Activated T-helper 9 cell treated with anti-CD3 and anti-CD28 coated beads, Interleukin-2, amount 50 U/mL, for 16 hours (primary cell): Measurements from ENCODE around the gene PALLD.

ENCODE experiments used
- DNase-seq: peaks from one replicate; pipeline ENCODE4 v3.0.0-alpha.2; 2020; ENCODE audit warnings: low read depth

The PALLD gene

DNA sequence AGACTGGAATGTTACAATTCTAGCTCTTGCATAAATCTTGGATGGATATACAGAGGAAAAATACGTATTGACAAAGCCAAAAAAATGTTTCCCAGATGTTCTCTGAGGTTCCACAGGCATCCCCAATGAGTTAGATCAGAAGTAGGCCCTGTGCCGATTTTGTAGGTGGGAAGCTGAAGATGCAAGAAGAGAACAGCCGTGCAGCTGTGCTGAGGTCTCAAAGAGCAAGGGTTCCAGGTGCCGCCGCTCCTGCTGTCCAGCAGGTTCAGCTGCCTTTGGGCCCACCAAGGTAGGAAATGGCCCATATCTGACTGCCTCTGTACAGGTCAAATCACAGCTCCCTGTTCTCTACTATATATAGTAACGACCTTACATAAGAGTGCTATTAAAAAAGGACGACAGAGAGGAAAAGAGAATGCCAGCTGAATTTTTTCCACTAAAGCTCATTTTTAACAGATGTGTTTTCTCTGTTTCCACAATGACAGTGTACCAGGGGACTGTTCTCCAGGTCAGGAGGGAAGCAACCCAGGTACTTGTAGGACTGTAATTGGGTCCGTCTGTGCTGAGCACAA lies 357.6 kb downstream of the PALLD start:
- no peak for DNase-seq

DNA sequence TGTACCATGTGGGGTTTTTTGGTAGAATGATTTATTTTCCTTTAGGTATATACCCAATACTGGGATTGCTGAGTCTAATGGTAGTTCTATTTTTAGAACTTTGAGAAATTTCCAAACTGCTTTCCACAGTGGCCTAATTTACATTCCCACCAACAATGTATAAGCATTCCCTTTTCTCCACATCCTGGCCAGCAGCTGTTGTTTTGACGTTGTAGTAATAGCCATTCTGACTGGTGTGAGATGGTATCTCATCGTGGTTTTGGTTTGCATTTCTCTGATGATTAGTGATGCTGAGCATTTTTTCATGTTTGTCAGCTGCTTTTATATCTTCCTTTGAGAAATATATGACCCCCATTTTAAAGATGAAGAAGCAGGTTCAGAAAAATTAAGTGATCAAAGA lies 359.5 kb downstream of the PALLD start:
- no peak for DNase-seq

DNA sequence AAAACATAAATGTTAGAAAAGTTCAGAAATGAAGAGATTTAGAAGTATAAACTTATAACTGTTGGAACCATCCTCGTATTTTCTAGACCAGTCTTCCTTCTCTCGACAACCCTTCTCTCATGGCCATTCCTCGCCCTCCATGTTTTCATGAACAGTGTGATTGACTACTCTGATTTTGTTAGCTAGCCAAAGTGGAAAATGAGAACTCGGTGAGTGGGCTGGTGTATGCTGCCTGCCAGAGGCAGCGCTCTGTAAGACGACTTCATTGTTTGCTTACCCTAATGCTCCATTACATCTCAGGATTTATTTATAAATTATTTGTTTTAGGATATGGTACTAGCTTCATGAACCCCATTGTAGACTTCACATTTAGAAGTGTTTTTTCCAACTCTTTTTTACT lies 360.2 kb downstream of the PALLD start:
- DNase-seq: no peak

DNA sequence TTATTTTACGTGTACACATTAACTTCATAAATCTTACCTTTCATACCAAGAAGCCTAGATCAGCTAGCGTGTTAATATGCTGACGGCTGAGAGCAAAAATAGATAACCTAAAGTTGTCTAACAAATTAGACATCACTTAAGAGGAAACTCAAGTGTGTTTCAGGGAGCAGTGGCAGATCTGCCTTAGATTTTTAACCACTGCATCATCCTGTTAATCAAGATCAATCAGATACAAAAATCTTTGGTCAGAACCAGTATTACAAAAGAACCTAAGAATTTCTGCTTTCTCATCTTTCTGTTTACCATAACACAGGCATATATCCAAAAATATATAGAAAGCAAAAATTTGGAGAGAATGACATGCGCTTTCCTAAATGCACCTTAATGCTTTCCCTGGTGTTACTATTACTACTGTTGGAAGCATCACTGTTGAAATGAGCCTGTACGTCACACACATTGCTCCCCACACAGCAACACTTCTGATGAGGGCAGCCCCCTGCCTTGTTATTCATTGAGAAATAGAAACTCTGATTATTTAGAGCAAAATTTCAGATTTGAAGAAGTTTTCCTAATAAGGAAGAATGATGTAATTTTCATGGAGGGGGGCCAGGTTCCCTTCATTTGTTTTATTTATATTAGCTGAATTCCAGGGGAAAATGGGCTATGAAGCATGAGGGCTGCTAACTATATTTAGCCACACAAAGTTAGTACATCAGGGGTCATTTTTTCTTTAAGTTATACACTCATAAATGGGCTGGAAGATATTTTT lies 360.9 kb downstream of the PALLD start:
- no peak for DNase-seq

DNA sequence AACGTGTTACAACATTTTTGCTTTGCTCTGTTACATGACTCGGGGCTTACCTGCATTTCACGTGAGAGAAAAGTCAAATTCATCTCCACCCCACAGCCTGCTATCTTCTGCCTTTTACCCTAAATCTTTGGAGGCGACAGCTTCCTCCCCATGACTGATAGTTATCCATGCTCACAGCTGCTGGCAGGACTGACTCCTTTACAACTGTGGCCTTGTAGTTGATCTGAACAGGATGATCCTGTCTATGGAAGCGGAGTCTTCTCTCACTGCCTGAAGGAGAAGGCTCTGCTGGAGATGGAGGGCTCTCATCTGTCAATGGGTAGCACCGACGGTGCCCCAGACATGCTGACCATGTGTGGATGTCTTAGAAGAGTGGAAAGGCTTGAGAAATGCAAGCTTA lies 362.2 kb downstream of the PALLD start:
- DNase-seq: no peak

DNA sequence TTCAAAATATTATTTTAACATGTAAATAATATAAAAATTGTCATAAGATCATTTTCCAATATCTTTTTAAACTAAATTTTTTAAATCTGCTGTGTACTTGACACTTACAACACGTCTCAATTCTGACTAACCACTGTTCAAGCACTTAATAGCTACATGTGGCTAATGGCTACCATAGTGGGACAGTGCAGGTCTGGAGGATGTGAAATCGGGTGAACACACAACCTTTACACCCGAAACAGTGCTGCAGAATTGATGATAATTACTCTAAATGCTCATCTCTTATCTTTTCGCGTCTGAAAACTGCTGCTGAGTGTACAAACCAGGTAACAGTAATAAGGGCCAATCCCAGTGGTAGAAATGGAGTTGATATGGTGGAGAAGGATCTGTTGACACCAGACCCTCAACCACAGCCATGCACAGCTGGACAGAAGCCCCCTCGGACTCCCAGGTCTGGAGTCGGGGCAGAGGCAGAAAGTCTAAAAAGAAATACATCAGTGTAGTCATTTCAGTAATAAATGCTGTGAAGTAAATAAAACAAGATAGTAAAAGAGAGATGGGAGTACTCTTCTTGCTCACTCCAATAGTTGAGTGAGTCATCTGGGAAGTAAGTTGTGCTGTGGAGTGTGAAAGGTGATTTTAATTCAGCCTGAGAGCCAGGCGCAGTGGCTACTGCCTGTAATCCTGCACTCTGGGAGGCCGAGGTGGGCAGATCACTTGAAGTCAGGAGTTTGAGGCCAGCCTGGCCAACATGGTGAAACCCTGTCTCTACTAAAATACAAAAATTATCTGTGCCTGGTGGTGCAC lies 363.2 kb downstream of the PALLD start:
- no peak for DNase-seq

DNA sequence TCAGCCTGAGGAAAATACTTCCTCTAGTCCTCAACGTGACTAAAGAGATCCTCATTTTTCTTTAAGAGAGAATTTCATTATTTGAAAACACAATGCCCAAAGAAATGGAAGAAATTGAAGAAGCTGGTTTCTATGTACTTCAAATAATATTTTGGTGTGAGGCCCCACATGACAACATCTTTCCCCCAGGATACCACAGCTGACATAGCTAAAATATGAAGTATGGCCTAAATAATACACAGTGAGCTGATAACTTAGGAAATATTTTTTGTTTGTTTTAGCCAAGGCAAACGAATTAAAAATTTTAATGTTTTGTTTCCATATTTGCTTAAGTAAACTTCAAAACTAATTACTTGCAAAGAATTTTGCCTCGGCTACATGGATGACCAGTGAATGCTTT lies 364.0 kb downstream of the PALLD start:
- DNase-seq: no peak

DNA sequence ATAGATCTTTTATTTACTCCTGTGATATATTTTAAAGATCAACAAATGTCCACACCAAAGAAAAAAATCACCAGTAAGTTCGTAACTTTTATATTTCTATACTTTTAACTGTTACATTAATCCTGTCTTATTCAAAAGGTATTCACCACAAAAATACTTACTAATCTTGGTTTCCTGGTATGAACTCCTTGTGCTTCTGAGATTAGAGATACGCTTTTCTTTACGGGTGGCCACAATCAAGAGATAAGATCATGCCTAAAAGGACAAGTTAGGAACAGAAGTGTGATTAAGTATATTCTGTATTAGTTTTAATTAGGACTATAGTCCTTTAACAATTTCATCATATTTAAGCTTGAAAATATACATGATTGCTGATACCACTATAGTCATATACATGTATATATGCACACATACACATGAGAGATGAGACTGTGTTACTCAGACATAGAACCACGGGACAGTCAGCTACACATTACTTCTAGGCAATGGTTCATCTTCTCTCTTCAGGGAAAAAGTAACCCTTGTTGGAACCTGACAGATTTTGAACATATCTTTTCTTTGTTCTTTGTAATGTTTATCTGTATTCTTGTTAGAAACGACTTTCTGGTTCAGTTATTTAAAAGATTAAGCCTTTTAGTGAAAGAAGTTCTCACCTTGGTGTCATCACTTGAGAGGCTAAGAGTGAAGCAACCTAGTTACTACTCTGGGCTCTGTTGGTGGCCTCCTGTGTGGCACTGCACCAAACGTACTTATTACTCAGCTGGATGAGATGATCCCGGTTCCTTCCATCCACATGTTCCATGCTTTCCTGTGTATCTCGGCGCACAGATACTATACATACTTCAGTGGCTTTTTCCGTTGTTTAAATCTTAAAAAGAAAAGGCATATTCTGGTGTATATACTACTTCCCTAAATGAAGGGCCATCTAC lies 367.1 kb downstream of the PALLD start:
- no peak for DNase-seq

DNA sequence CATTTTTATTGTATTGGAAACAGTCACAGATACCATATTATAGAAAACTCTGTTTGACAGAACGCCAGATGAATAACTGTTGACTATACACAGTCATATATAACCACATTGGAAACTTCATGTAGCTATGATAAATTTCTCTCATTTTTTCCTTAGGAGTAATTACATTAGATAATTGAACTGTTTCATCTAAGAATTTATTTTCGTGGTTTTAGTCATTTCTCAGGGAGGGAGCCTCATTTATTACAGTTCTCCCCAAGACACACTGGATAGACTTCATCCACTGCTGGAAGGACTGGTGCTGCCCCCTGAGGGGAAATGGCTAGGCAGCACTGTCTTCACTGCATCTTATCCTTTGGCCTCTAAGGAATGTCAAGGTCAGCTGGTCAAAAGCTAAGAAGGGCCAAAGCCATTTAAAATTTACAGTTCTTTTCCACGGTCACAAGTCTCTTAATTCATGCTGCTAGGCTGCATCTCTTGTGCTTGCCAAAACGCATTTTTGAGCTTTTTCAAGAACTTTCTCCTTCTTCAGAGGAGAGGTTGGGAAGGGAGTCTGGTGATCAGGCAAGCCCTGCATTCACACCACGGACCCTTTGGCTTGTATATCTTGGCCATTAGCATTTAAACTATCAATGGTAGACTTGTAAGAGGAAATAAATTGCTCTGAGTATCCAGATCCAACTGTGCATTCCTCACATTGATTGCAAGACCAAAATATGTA lies 368.1 kb downstream of the PALLD start:
- DNase-seq: no peak

DNA sequence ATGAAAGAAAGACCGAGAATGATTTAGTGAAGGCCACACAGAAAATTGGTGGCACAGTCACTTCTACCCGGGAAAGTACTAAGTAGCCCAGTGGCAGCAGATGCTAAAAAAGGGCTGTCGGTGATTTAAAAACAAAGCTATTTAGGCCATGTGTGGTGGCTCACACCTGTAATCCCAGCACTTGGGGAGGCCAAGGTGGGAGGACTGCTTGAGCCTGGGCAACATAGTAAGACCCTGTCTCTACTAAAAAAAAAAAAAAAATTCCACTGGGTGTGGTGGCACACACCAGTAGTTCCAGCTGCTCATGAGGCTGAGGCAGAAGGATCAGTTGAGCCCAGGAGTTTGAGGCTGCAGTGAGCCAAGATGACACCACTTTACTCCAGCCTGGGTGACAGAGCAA lies 369.0 kb downstream of the PALLD start:
- no peak for DNase-seq

DNA sequence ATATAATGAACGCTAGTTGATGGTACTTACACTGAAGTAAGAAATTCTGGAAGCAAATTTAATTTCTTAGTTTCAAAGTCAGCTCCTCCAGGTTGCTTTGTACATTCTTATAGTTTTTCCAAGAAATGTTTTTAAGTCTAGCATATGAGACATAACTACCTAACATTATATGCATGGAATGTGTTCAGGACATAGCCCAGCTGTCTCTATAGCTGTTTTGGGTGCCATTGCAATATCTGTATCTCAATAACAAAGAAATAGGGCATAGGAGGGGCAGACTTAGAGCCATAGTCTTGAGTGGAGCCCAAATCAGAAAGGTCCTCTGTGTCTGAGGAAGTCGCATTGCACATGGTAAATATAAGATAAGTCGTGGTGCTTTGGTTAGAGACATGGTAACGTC lies 369.8 kb downstream of the PALLD start:
- DNase-seq: no peak

DNA sequence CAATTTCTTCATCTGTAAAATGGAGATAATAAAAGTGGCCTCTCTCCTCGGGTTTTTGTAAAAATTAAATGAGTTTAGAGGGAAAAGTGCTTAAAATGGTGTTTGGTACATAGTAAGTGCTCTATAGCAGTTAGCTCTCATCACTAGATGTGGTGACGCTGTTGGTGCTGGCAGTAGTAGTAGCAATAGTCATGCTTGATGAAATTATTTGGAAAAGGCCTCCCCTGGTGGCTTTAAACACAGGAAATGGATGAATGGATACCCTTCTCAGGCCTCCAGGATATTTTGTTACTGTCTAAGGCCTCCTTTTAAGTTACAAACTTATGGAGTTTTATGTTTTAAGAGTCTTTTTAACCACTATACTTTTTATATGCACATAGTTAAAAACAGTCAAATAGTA lies 370.3 kb downstream of the PALLD start:
- DNase-seq: no peak

DNA sequence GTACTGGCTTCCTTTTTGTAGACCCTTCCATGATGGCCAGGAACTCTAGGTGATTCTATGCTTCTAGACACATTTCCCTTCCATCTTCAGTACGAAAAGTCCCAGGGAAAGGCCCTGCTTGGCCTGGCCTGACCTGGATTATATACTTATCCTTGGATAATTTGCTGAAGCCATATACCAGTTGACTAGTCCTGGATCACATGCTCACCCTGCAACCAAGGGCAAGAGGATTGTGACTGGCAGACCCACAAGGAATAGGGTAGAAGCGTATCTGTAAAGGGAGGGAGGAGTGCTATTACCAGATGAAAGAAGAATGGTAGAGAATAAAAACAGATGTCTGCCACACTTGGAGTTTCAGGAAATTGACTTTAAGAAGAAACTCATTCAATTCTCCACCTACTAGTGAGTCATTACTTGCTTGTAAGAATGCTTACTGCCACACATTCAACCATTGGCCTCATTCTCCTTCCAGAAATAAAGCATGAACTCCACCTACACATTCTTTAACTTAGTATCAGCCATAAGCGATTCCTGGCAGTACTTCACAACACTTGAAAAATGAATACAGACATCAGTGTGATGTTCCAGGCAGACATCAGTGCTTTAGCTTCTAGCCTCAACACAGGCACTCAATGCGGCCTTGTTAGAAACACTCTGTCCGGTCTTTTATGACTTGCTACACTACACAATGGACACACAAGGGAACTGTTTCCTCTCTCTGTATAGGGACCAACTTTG lies 371.4 kb downstream of the PALLD start:
- no peak for DNase-seq

DNA sequence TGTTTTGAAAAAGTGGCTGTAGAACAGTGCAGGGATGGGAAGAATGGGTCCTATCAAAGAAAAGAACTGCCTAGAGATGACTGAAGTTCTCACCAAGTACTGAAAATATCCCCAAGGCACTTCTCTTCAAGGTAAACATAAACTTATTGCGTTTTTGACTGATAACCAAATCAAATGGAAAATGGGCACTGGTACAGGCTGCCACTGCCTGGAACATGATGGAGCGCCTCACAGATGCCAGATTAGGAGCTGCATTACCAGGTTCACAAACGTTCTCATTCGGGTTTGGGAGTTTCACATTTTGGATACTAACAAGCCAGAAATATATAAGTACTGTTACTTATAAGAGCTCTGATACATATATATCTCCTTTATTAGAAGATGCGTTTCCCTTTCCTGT lies 371.9 kb downstream of the PALLD start:
- DNase-seq: no peak

DNA sequence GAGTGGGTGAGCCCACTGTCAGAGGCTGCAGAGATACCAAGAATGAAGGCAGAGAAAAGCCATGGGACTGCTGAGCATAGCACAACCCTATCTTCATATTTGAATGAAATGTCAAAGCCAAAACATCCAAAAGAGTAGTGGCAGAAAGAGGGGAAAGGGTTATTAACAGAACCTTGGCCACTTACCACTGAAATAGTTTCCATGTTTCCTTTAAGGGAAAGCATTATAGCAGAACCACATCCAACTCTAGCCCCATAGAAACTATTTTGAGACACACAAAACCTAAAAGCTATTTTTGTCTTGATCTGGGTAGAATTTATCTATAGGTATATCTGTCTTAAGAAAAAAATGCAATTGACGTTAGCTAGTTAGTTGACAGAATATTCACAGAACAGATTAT lies 373.2 kb downstream of the PALLD start:
- DNase-seq: no peak

DNA sequence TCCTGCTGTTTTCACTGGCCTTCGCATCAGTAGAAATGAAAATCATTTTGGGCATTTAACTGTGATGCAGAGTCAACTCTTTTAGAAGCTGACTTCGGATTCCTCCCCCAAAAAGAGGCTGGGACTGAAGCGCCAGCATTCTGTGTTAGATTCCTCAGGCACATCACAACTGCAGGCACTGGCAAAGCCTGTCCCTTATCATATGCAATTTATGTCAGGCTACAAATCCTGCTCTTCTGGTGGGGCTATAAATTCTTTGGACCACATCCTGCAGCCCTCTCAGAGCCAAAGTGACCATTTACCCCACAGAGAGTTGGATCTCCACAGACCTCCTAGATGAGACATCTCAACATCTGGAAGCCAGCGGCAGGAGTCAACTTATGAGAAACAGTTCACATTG lies 374.8 kb downstream of the PALLD start:
- no peak for DNase-seq

DNA sequence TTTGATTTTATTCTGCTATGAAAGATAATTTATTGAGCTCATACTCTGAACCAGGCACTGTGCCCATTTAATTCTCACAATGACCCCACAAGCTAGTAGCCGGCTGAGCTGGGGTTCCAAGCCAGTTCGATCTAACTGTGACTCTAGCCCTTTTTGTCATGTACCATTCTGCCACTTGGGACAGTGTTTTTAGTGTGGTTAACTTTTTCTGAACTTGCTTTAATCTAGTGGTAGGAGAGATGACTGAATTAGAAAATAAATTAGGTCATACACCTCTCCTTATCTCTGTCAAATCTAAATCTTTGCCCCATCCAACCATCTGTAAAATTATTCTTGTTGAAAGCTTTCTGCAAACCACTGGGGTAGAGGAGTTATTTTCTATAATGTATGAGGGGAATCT lies 377.2 kb downstream of the PALLD start:
- no peak for DNase-seq

DNA sequence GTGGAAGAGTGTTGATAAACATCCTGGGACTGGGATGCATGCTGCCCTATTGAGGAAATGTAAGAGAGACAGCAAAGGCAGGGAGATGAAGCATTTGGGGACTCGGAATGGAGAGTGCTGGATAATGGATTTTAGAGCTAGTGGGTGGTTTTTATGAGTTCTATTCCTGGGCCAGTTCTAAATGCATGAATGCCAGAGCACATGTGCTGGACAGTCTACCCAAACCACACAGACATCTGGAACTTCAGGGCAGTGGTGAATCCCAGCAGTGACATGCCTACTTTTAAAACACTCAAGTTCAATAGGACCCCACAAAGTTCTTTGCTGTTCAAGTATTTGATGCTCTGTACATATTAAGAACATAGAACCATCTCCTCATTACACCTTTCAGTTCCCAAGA lies 379.3 kb downstream of the PALLD start:
- no peak for DNase-seq

DNA sequence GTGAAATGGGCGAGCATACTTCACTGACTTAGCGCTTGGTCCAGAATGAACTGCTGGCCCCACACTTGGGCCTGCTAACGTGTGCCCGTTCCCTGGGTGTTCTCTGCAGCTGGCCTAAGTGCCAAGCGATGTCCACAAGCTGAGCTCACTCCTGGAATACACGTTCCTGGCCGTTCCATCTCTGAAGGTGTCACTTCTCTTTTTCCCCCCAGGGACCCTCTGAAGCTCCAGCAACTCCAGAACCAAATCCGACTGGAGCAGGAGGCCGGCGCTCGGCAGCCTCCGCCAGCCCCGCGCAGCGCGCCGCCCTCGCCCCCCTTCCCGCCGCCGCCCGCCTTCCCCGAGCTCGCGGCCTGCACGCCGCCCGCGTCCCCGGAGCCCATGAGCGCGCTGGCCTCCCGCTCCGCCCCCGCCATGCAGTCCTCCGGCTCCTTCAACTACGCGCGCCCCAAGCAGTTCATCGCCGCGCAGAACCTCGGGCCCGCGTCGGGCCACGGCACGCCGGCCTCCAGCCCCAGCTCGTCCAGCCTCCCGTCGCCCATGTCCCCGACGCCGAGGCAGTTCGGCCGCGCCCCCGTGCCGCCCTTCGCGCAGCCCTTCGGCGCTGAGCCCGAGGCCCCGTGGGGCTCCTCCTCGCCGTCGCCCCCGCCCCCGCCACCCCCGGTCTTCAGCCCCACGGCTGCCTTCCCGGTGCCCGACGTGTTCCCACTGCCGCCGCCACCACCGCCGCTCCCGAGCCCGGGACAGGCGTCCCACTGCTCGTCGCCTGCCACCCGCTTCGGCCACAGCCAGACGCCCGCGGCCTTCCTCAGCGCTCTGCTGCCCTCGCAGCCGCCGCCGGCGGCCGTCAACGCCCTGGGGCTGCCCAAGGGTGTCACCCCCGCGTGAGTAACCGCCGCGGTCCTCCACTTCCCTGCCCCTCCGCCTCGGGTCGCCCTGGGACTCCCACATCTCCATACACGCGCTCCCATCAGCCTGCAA lies 380.9 kb downstream of the PALLD start:
- DNase-seq: no peak

DNA sequence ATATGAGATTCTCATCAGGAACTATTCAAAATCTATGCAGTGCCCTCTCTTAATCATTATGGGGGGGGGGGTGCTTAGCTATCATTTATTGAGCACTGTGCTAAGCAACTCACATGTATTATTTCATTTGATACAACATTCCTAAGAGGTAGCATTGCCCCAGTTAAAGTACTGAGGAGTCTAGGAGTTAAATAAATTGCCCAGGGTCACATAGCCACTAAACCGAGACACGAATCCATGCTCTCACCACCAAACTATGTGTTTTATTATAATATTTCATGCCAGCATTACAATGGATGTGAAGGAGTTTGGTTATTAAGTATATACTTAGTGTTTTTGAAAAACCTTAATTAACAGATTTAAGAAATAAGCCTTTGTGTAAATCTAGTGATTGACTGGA lies 381.8 kb downstream of the PALLD start:
- DNase-seq: no peak
